Fibroblast of pulmonary artery (primary cell): Measurements from ENCODE around the gene NCOA3.
"Not testable (repeated sequence)": the region's sequence is repeated elsewhere in the genome, so short reads cannot be mapped to it uniquely, and the experiment has no call there.

Experiments used
- DNase-seq: peaks from one replicate; pipeline ENCODE4 v3.0.0-alpha.2; 2010; ENCODE audit warnings: low read depth
- H3K4me3 ChIP-seq: replicated peaks from 2 replicates; pipeline ENCODE4 v1.5.1; 2011; ENCODE audit warnings: low read depth, mild to moderate bottlenecking, control low read depth, low read length, moderate library complexity
- TF ChIP-seq, protein P1 (sequence below): IDR thresholded peaks from 2 replicates; pipeline ENCODE4 v1.5.1; 2011; ENCODE audit warnings: mild to moderate bottlenecking, control low read depth, low read length, inconsistent platforms; ENCODE audit errors: missing control alignments

NCOA3 gene

DNA sequence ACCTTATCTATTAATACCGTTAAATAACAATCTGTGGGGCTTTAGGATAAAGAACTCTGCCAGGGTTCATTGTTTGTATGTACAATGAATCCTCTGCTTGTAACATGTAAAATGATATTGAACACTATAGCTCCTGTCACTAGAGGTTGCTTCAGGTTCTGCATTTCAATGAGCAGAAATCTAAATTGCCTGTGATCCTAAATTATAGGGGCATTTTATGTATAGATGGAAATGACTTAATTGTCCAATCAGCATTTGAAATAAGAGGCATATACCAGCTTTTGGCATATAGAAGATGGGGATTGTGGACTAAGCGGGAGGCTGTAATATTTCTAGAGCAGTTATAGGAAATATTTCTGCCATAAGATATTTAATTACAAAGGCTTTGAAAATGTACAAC lies 2.0 kb downstream of the NCOA3 start:
- TF ChIP-seq, protein P1, sequence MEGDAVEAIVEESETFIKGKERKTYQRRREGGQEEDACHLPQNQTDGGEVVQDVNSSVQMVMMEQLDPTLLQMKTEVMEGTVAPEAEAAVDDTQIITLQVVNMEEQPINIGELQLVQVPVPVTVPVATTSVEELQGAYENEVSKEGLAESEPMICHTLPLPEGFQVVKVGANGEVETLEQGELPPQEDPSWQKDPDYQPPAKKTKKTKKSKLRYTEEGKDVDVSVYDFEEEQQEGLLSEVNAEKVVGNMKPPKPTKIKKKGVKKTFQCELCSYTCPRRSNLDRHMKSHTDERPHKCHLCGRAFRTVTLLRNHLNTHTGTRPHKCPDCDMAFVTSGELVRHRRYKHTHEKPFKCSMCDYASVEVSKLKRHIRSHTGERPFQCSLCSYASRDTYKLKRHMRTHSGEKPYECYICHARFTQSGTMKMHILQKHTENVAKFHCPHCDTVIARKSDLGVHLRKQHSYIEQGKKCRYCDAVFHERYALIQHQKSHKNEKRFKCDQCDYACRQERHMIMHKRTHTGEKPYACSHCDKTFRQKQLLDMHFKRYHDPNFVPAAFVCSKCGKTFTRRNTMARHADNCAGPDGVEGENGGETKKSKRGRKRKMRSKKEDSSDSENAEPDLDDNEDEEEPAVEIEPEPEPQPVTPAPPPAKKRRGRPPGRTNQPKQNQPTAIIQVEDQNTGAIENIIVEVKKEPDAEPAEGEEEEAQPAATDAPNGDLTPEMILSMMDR, result no peak
- H3K4me3 ChIP-seq, result peak overlapping the region; percentile 94
- DNase-seq, result no peak

GRCh38 chr20:47506335-47506734 lies 4.6 kb downstream of the NCOA3 start:
- TF ChIP-seq, protein P1, result no peak
- no peak for DNase-seq
- no peak overlapping the region for H3K4me3 ChIP-seq

DNA sequence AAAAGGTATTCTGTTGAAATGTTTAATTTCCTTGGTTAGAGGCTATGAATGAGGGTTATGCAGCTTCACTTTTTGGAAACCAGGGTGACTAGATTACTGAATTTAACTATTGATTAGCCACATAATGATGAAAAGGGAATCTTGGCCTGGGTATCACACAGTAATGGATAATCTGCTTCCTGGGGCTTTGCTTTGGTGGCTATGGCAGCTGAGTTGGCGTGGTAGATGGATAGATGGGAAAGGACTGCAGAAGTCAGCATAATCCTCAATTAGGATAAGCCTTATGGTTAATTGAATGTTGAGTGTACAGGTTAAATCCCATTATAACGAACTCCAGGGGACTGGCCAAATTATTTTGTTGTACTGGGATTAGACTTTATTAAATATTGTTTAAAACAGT lies 5.2 kb downstream of the NCOA3 start:
- no peak for DNase-seq
- no peak overlapping the region for H3K4me3 ChIP-seq
- TF ChIP-seq, protein P1, result no peak

DNA sequence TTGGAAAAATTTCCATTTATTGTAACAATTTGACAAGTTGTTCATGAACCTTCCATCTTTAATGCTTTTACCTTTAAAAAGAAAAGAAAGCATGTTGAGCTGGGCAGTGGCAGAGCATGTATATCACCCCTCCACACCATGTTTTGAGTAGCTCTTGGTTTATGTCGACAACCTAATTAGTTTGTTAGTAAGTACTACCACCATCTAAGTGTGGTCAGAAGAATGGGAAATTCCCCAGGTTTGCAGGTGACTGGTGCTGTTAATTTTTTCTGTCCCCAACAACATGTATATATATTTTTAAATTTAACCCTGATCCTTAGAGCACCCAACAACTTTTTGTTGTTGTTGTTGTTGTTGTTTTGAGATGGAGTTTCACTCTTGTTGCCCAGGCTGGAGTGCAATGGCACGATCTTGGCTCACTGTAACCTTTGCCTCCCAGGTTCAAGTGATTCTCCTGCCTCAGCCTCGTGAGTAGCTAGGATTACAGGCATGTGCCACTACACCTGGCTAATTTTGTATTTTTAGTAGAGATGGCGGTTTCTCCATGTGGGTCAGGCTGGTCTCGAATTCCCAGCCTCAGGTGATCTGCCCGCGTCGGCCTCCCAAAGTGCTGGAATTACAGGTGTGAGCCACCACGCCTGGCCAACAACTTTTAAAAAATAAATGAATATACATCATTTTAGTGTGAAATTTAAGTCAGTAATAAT lies 5.7 kb downstream of the NCOA3 start:
- DNase-seq, H3K4me3 ChIP-seq: not testable (repeated sequence)

DNA sequence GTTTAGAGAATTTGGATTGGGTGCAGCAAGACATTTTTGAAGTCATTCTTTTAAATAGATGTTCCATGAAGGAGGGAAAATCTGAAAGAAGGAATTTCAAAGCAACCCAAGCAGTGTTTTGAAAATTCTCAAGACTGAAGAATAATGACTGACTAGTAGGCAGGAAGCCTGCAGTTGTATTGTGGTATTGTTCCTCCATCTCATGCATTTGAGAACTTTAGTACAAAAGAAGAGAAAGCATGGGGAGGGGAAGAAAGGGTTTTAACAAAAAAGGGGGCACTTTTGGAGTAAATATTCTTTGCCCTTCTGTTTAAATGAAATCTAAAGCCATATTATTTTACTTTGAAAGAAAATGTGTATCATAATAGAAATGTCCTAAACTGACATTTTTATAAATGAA lies 6.6 kb downstream of the NCOA3 start:
- no peak overlapping the region for H3K4me3 ChIP-seq
- no peak for DNase-seq
- TF ChIP-seq, protein P1, result no peak

GRCh38 chr20:47509104-47509661 lies 7.5 kb downstream of the NCOA3 start:
- no peak for DNase-seq
- no peak overlapping the region for H3K4me3 ChIP-seq
- TF ChIP-seq, protein P1, result no peak

DNA sequence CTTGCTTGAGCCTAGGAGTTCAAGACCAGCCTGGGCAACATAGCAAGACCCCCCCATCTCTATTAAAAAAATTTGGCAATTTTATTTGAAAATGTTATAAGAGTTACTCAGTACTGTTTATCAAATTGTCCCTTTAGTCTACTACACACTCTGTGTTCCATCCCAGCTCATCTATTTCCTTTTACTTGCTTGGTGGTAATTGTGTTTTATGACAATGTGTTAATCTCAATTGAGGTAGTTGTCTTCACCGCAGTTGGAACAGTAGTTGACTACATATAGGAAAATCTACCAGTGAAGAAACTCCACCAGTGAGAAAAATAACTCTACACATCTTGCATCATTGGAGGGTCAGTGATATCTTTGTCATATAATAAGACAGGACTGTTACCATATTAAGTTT lies 8.0 kb downstream of the NCOA3 start:
- H3K4me3 ChIP-seq, result no peak overlapping the region
- TF ChIP-seq, protein P1, result no peak
- no peak for DNase-seq
